BE2C (cell line): ENCODE data around the gene RAD51AP2.

Experiments used
- DNase-seq: peaks from one replicate; pipeline ENCODE4 v3.0.0-alpha.2; 2020
- H3K27me3 ChIP-seq: fragments of 250-450 bp; sonication (Bioruptor Pico); 2 replicates; pipeline ENCODE4 v1.5.1; 2020; ENCODE audit warnings: mild to moderate bottlenecking
- H3K36me3 ChIP-seq: fragments of 250-450 bp; sonication (Bioruptor Pico); 2 replicates; pipeline ENCODE4 v1.5.1; 2020; ENCODE audit warnings: mild to moderate bottlenecking
- H3K4me1 ChIP-seq: fragments of 250-450 bp; sonication (Bioruptor Pico); 2 replicates; pipeline ENCODE4 v1.5.1; 2020
- H3K4me3 ChIP-seq: 2 replicates; pipeline ENCODE4 v1.5.1; 2011; ENCODE audit warnings: low read depth, low read length
- H3K9me3 ChIP-seq: fragments of 250-450 bp; sonication (Bioruptor Pico); 2 replicates; pipeline ENCODE4 v1.5.1; 2020
- TF ChIP-seq, protein P1 (sequence below): IDR thresholded peaks from 2 replicates; pipeline ENCODE4 v1.5.1; 2012; ENCODE audit warnings: mild to moderate bottlenecking, low read depth, low read length

RAD51AP2 gene

DNA sequence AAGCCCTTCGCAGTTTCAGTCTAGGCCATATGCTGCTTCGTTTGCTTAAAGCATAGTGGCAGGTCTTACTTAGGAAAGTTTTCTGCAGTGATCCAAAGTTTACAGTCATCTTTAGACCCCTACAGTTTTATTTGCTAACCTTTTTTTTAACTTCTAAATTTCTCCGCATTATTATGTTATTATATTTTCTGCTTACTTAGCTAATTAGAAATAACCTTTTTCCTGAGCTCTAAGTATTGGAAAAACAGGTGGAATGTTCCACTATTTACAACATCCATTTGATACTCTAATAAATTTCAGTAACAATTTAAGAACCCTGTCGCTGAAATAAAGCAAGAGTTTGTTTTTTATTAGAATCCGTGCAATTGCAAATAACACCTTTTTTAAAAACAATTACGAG, 4.1 kb upstream of the RAD51AP2 start:
- Histone ChIP-seq H3K27me3 (peaks cover 45% of the 10 kb centered on the region), H3K36me3 (no peaks in the 10 kb centered on the region), H3K4me3 (no peak overlapping the region), H3K4me1 (no peaks in the 10 kb centered on the region), H3K9me3 (no peaks in the 10 kb centered on the region)
- no peak for DNase-seq
- TF ChIP-seq, protein P1, sequence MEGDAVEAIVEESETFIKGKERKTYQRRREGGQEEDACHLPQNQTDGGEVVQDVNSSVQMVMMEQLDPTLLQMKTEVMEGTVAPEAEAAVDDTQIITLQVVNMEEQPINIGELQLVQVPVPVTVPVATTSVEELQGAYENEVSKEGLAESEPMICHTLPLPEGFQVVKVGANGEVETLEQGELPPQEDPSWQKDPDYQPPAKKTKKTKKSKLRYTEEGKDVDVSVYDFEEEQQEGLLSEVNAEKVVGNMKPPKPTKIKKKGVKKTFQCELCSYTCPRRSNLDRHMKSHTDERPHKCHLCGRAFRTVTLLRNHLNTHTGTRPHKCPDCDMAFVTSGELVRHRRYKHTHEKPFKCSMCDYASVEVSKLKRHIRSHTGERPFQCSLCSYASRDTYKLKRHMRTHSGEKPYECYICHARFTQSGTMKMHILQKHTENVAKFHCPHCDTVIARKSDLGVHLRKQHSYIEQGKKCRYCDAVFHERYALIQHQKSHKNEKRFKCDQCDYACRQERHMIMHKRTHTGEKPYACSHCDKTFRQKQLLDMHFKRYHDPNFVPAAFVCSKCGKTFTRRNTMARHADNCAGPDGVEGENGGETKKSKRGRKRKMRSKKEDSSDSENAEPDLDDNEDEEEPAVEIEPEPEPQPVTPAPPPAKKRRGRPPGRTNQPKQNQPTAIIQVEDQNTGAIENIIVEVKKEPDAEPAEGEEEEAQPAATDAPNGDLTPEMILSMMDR, result no peak

DNA sequence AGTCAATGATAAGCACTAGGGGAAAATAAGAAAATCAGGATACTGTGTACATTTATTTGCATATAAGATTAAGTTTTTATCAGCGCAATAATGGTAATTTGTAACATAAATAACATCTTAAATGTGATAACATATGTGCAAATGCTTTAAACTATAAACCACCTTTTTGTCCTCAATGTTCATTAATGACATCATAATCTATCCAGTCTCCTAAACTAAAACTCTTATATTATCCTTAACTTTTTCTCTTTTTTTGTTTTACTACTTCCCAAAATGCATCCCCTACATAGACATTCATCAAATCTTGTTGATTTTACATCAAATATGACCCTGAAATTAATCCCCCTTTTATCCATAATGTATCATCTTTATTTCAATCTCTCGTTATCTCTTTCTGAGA, 3.4 kb upstream of the RAD51AP2 start:
- DNase-seq, result no peak
- Histone ChIP-seq H3K9me3 (no peaks in the 10 kb centered on the region), H3K4me3 (no peak overlapping the region), H3K36me3 (no peaks in the 10 kb centered on the region), H3K27me3 (peaks cover 49% of the 10 kb centered on the region), H3K4me1 (no peaks in the 10 kb centered on the region)
- TF ChIP-seq, protein P1, result no peak

DNA sequence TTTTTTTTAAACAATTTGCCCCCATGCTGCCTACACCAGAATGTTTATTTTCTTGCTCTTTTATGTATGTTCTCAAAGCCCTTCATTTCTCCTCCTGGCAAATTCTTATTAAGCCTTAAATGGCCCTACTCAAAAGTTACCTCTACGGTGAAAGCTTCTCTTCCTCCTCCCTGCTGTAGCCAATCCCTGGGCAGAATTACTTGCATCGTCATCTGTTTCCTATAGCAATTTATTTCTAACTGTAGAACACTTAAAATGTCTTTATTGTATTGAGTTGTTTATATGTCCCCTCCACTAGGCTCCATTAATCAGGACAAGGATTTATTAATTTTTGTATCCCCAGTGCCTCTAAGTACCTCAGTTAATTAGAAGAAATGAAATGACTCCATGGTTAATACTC, 2.5 kb upstream of the RAD51AP2 start:
- no peaks in the 10 kb centered on the region for H3K36me3 ChIP-seq
- DNase-seq, result no peak
- TF ChIP-seq, protein P1, result no peak
- H3K9me3 ChIP-seq, result no peaks in the 10 kb centered on the region
- H3K4me1 ChIP-seq, result no peaks in the 10 kb centered on the region
- no peak overlapping the region for H3K4me3 ChIP-seq
- peaks cover 51% of the 10 kb centered on the region for H3K27me3 ChIP-seq

DNA sequence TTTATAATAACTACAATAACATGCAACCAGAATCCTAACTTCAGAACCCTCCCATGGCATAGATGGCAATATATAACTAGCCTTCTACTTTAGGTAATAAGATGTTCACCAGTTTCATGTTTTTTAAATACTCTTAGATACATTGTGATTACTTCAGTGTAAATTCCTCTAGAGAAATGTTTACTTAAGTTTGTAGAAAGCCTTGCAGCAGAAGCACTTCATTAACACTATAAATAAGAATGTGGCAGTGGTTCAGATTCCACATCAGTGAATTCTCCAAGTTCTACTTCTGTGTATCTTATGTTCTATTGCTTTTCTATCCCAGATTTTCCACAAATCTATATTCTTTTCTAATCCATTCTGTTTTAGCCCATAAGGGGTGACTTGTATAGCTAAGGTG, 1.2 kb upstream of the RAD51AP2 start:
- Histone ChIP-seq H3K36me3 (no peaks in the 10 kb centered on the region), H3K4me3 (no peak overlapping the region), H3K27me3 (peaks cover 41% of the 10 kb centered on the region), H3K4me1 (no peaks in the 10 kb centered on the region), H3K9me3 (no peaks in the 10 kb centered on the region)
- TF ChIP-seq, protein P1, result no peak
- no peak for DNase-seq

DNA sequence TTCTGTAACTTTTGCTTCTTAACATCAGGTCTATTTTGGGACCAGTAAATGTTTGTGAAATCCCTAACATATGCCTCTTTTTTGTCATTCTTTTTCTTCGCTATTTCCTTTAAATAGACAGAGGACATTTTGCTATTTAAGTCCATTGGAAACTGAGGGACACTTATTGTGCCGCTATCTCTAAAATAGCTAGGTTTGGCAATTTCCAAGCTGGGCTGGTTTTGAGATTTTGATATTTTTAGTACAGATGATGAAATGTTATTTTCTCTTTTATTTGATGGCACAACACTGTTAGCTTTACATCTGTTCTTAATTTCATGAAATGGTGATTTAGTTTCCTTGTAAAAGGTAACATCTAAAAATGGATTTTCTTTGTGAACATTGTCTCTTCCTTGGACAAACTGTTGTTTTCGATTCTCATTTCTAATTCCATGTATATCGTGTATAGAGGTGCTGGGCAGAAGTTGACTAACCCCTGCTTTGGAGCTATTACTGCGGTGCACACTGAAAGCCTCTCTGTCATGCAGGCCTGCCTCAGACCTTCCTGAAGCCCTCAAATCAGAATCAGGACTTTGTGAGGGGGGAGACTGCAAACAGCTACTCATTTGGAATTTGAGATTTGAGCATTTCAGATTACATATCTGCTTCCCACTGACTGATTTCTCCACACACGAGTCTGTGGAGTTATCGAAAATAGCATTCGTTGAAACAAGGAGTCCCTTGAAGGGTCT, 594 bp downstream of the RAD51AP2 start:
- H3K27me3 ChIP-seq, result peaks cover 37% of the 10 kb centered on the region
- H3K4me3 ChIP-seq, result peak overlapping the region; percentile 50
- TF ChIP-seq, protein P1, result no peak
- no peaks in the 10 kb centered on the region for H3K4me1 ChIP-seq
- no peaks in the 10 kb centered on the region for H3K9me3 ChIP-seq
- DNase-seq, result no peak
- H3K36me3 ChIP-seq, result no peaks in the 10 kb centered on the region

DNA sequence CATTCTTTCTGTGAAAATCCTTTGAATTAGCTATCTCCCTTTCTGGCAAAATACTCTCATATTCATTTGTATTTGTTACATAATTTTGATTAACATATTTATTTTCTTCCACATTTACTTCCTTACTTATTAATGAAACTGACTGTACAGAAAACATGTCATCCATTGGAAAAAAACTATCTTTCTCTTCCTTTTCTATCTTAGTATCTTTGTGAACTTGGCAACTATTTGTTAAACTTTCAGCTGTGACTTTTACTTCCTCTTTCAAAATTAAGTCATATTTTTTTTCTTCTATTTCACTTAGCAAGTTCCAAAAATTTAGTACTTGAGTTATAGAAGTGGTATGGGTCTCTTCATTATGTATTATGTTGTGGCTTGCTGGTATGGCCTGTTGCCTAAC, 2.6 kb downstream of the RAD51AP2 start:
- no peaks in the 10 kb centered on the region for H3K9me3 ChIP-seq
- H3K4me1 ChIP-seq, result no peaks in the 10 kb centered on the region
- H3K4me3 ChIP-seq, result no peak overlapping the region
- peaks cover 37% of the 10 kb centered on the region for H3K27me3 ChIP-seq
- DNase-seq, result no peak
- TF ChIP-seq, protein P1, result no peak
- no peaks in the 10 kb centered on the region for H3K36me3 ChIP-seq
